ENCODE measurements around the gene FAM111A. TPM values are rescaled to one million over a fixed set of nuclear protein-coding genes. Genes with fewer than 3 reads are reported as not detected.

Gene FAM111A
- total RNA-seq, 1 experiment from 2014 or later, result 20.1 TPM

DNA sequence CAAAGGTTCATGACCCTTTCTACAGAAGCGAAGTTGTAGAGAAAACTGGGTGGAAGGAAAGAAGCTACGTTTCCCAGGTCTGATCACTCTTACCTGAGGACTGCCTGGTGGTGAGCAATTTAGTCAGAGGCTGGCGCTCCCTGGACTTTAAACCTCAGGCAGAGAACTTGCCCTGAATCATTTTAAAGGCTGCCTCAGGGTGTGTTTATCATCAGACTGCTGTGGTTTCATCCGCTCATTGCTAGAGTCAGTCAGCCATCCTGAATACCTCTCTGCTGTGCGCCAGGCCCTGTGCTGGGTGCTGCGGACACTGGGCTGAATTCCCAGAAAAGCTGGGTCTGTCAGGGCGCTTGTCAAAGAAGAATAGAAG, 32.0 kb downstream of the FAM111A start:
- Histone ChIP-seq H4K8ac (replicated peaks; ENCODE audit: insufficient read length, low read depth, low read length) (no peak overlapping the region), H2BK20ac (ENCODE audit: low read depth, low read length, poor library complexity, severe bottlenecking) (no peak overlapping the region), H3K23me2 (ENCODE audit: insufficient read length, low read depth, low read length, poor library complexity, severe bottlenecking) (peaks cover 18% of the 10 kb centered on the region), H3K9me3 (ENCODE audit: control insufficient read depth, low read depth, low read length) (no peaks in the 10 kb centered on the region), H3K18ac (ENCODE audit: insufficient read length, low read depth, low read length) (no peak overlapping the region), H3K56ac (ENCODE audit: insufficient read length, low read depth, low read length) (no peak overlapping the region), H2AFZ (ENCODE audit: low read length) (no peak overlapping the region), H3K79me1 (ENCODE audit: insufficient read depth, low read depth, low read length, poor library complexity, severe bottlenecking) (no peaks in the 10 kb centered on the region), H3K27ac (ENCODE audit: insufficient read length, low read depth, low read length) (no peak overlapping the region), H2BK120ac (ENCODE audit: low read depth, low read length, poor library complexity, severe bottlenecking) (no peak overlapping the region), H3T11ph (ENCODE audit: low read length) (no peak overlapping the region), H3K79me2 (ENCODE audit: insufficient read depth, low read length) (no peaks in the 10 kb centered on the region; the same call in 1 of the 2 replicates), H2BK12ac (ENCODE audit: insufficient read length, low read depth, low read length) (no peak overlapping the region), H3K4ac (ENCODE audit: low read depth, low read length) (no peak overlapping the region), H3K9ac (ENCODE audit: extremely low read depth, insufficient read length, low read length) (no peak overlapping the region), H3K27me3 (ENCODE audit: insufficient read depth, low read length) (no peaks in the 10 kb centered on the region), H4K20me1 (ENCODE audit: control insufficient read depth, insufficient read depth, insufficient read length) (no peaks in the 10 kb centered on the region), H3K23ac (ENCODE audit: insufficient read length, low read depth, low read length) (no peak overlapping the region), H4K91ac (ENCODE audit: insufficient read length, low read depth, low read length) (no peak overlapping the region), H3K14ac (ENCODE audit: insufficient read depth, low read length) (no peak overlapping the region), H2BK15ac (ENCODE audit: low read depth, low read length) (no peak overlapping the region), H3K4me1 (ENCODE audit: insufficient read depth, low read length) (peaks cover 3% of the 10 kb centered on the region), H2AK5ac (ENCODE audit: insufficient read length, low read length) (no peak overlapping the region), H4K5ac (ENCODE audit: insufficient read length, low read depth, low read length) (no peak overlapping the region), H2BK5ac (ENCODE audit: insufficient read length, low read length) (no peak overlapping the region), H3K4me2 (ENCODE audit: insufficient read depth, insufficient read length, low read length) (peak overlapping the region; percentile 52)
- H3K36me3 Mint-ChIP-seq (ENCODE audit: insufficient read depth in 1 of 3, low read depth in 3 of 3), result peaks cover 15 to 30% (median 24%) of the 10 kb centered on the region in 3 experiments; a peak in 6 of 7 replicates
- no CpG with 5 or more reads among the region's 7 CpGs for WGBS (ENCODE audit: extremely low coverage, insufficient read length, low lambda C conversion rate)
- DNase-seq, result no peak
- TF ChIP-seq, protein P1, sequence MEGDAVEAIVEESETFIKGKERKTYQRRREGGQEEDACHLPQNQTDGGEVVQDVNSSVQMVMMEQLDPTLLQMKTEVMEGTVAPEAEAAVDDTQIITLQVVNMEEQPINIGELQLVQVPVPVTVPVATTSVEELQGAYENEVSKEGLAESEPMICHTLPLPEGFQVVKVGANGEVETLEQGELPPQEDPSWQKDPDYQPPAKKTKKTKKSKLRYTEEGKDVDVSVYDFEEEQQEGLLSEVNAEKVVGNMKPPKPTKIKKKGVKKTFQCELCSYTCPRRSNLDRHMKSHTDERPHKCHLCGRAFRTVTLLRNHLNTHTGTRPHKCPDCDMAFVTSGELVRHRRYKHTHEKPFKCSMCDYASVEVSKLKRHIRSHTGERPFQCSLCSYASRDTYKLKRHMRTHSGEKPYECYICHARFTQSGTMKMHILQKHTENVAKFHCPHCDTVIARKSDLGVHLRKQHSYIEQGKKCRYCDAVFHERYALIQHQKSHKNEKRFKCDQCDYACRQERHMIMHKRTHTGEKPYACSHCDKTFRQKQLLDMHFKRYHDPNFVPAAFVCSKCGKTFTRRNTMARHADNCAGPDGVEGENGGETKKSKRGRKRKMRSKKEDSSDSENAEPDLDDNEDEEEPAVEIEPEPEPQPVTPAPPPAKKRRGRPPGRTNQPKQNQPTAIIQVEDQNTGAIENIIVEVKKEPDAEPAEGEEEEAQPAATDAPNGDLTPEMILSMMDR (conservative IDR thresholded peaks at IDR 0.05), result no peak
- H3K27ac Mint-ChIP-seq, result no peak overlapping the region
- H3K9me3 Mint-ChIP-seq, result peaks cover 10% of the 10 kb centered on the region in 2 experiments; a peak in 3 of 5 replicates
- H3K27me3 Mint-ChIP-seq (ENCODE audit: low read depth), result peaks cover 2% of the 10 kb centered on the region
- peak overlapping the region in 1 of 2 experiments; percentile 24; a peak in 2 of 5 replicates for H3K4me3 Mint-ChIP-seq
- peaks cover 32 to 41% of the 10 kb centered on the region in 2 experiments for H3K4me1 Mint-ChIP-seq
